H9 (cell line): ENCODE results near the gene PTPRN2. TPM values are rescaled to one million over a fixed set of nuclear protein-coding genes. Genes with fewer than 3 reads are reported as not detected.

Experiments used
- DNase-seq: peaks from one replicate; pipeline ENCODE4 v3.0.0-alpha.2; 2017
- H2AFZ ChIP-seq: one replicate; pipeline ENCODE4 v1.6.1; 2013; ENCODE audit warnings: mild to moderate bottlenecking, low read length, control low read depth, moderate library complexity
- H2AK5ac ChIP-seq: 2 replicates; pipeline ENCODE4 v1.6.1; 2013; ENCODE audit warnings: low read length, control low read depth, mixed read lengths; ENCODE audit not compliant: insufficient read length
- H2BK120ac ChIP-seq: one replicate; pipeline ENCODE4 v1.6.1; 2013; ENCODE audit warnings: low read depth, mild to moderate bottlenecking, low read length, control low read depth, inconsistent platforms; ENCODE audit not compliant: poor library complexity, severe bottlenecking
- H2BK12ac ChIP-seq: 2 replicates; pipeline ENCODE4 v1.6.1; 2013; ENCODE audit warnings: low read length, control low read depth, mixed read lengths, low read depth; ENCODE audit not compliant: insufficient read length
- H2BK15ac ChIP-seq: 2 replicates; pipeline ENCODE4 v1.6.1; 2013; ENCODE audit warnings: low read depth, low read length, control low read depth
- H2BK20ac ChIP-seq: one replicate; pipeline ENCODE4 v1.6.1; 2013; ENCODE audit warnings: low read depth, mild to moderate bottlenecking, low read length, control low read depth, inconsistent platforms; ENCODE audit not compliant: poor library complexity, severe bottlenecking
- H2BK5ac ChIP-seq: 2 replicates; pipeline ENCODE4 v1.6.1; 2013; ENCODE audit warnings: low read length, control low read depth, mixed read lengths; ENCODE audit not compliant: insufficient read length
- H3K14ac ChIP-seq: 2 replicates; pipeline ENCODE4 v1.6.1; 2013; ENCODE audit warnings: low read length, control low read depth; ENCODE audit not compliant: insufficient read depth
- H3K18ac ChIP-seq: 2 replicates; pipeline ENCODE4 v1.6.1; 2013; ENCODE audit warnings: low read depth, mild to moderate bottlenecking, mixed read lengths, low read length, control low read depth; ENCODE audit not compliant: insufficient read length
- H3K23ac ChIP-seq: 2 replicates; pipeline ENCODE4 v1.6.1; 2013; ENCODE audit warnings: low read length, control low read depth, mixed read lengths, low read depth; ENCODE audit not compliant: insufficient read length
- H3K23me2 ChIP-seq: 2 replicates; pipeline ENCODE4 v1.6.1; 2013; ENCODE audit warnings: low read depth, mild to moderate bottlenecking, mixed read lengths, low read length, control low read depth; ENCODE audit not compliant: insufficient read length, poor library complexity, severe bottlenecking
- H3K27ac ChIP-seq: 2 replicates; pipeline ENCODE4 v1.5.1; 2013; ENCODE audit warnings: low read length, control low read depth, mixed read lengths, low read depth; ENCODE audit not compliant: insufficient read length
- H3K27me3 ChIP-seq: 2 replicates; pipeline ENCODE4 v1.6.1; 2013; ENCODE audit warnings: low read length, control low read depth, inconsistent platforms; ENCODE audit not compliant: insufficient read depth
- H3K4ac ChIP-seq: 2 replicates; pipeline ENCODE4 v1.6.1; 2013; ENCODE audit warnings: low read depth, mild to moderate bottlenecking, control low read depth, inconsistent platforms, low read length, moderate library complexity
- H3K4me1 ChIP-seq: 2 replicates; pipeline ENCODE4 v1.6.1; 2013; ENCODE audit warnings: low read length, control low read depth, inconsistent platforms; ENCODE audit not compliant: insufficient read depth
- H3K4me2 ChIP-seq: 2 replicates; pipeline ENCODE4 v1.6.1; 2013; ENCODE audit warnings: low read length, control low read depth, mixed read lengths; ENCODE audit not compliant: insufficient read length, insufficient read depth
- H3K56ac ChIP-seq: 2 replicates; pipeline ENCODE4 v1.6.1; 2013; ENCODE audit warnings: low read depth, mild to moderate bottlenecking, mixed read lengths, low read length, control low read depth; ENCODE audit not compliant: insufficient read length
- H3K79me1 ChIP-seq: 2 replicates; pipeline ENCODE4 v1.6.1; 2013; ENCODE audit warnings: low read depth, mild to moderate bottlenecking, moderate library complexity, low read length, control low read depth, inconsistent platforms; ENCODE audit not compliant: insufficient read depth, poor library complexity, severe bottlenecking
- H3K79me2 ChIP-seq: 2 replicates; pipeline ENCODE4 v1.6.1; 2013; ENCODE audit warnings: low read length, control low read depth, inconsistent platforms; ENCODE audit not compliant: insufficient read depth
- H3K9ac ChIP-seq: 2 replicates; pipeline ENCODE4 v1.6.1; 2013; ENCODE audit warnings: low read length, control low read depth, mixed read lengths; ENCODE audit not compliant: insufficient read length; ENCODE audit errors: extremely low read depth
- H3K9me3 ChIP-seq: one replicate; pipeline ENCODE4 v1.6.1; 2013; ENCODE audit warnings: low read depth, low read length, inconsistent platforms; ENCODE audit not compliant: control insufficient read depth
- H3T11ph ChIP-seq: one replicate; pipeline ENCODE4 v1.6.1; 2013; ENCODE audit warnings: mild to moderate bottlenecking, low read length, control low read depth, inconsistent platforms
- H4K20me1 ChIP-seq: one replicate; pipeline ENCODE4 v1.6.1; 2013; ENCODE audit not compliant: control insufficient read depth, insufficient read length, insufficient read depth
- H4K5ac ChIP-seq: 2 replicates; pipeline ENCODE4 v1.6.1; 2013; ENCODE audit warnings: low read depth, mild to moderate bottlenecking, mixed read lengths, low read length, control low read depth; ENCODE audit not compliant: insufficient read length
- H4K8ac ChIP-seq: replicated peaks from 2 replicates; pipeline ENCODE4 v1.6.1; 2013; ENCODE audit warnings: low read length, control low read depth, mixed read lengths, low read depth; ENCODE audit not compliant: insufficient read length
- H4K91ac ChIP-seq: 2 replicates; pipeline ENCODE4 v1.6.1; 2013; ENCODE audit warnings: low read depth, mild to moderate bottlenecking, moderate library complexity, mixed read lengths, low read length, control low read depth; ENCODE audit not compliant: insufficient read length
- H3K27ac Mint-ChIP-seq, 3 experiments: 2 replicates in 2 of 3; 3 replicates in 1 of 3; pipeline ENCODE4 v1.8.0; 2020 to 2021; ENCODE audit warnings: mixed read lengths in 3 of 3, mild to moderate bottlenecking in 1 of 3, moderate library complexity in 1 of 3
- H3K27me3 Mint-ChIP-seq: 2 replicates; pipeline ENCODE4 v1.8.0; 2021; ENCODE audit warnings: low read depth, mild to moderate bottlenecking, moderate library complexity, mixed read lengths
- H3K36me3 Mint-ChIP-seq, 3 experiments: 2 replicates in 2 of 3; 3 replicates in 1 of 3; pipeline ENCODE4 v1.8.0; 2020 to 2021; ENCODE audit warnings: low read depth in 3 of 3, mixed read lengths in 3 of 3; ENCODE audit not compliant: insufficient read depth in 1 of 3
- H3K4me1 Mint-ChIP-seq, 2 experiments: 2 replicates each; pipeline ENCODE4 v1.8.0; 2020; ENCODE audit warnings: mixed read lengths in 2 of 2
- H3K4me3 Mint-ChIP-seq, 2 experiments: 2 replicates in 1 of 2; 3 replicates in 1 of 2; pipeline ENCODE4 v1.8.0; 2020 to 2021; ENCODE audit warnings: mild to moderate bottlenecking in 2 of 2, mixed read lengths in 2 of 2, moderate library complexity in 1 of 2
- H3K9me3 Mint-ChIP-seq, 2 experiments: 2 replicates in 1 of 2; 3 replicates in 1 of 2; pipeline ENCODE4 v1.8.0; 2020; ENCODE audit warnings: mild to moderate bottlenecking in 2 of 2, mixed read lengths in 2 of 2, moderate library complexity in 1 of 2
- WGBS: extraction: QIAGEN DNeasy Blood & Tissue Kit; methylation state at CpG from one replicate; pipeline ENCODE4 v1.1.7; 2013; ENCODE audit warnings: missing lambda C conversion rate, low lambda C conversion rate, mixed read lengths; ENCODE audit not compliant: insufficient read length; ENCODE audit errors: extremely low coverage; 5-methylcytosine and 5-hydroxymethylcytosine counted together
- total RNA-seq: library from RNA; stranded (reverse); gene quantifications from 2 replicates; pipeline ENCODE4 v1.2.1, GENCODE V29; 2021
- TF ChIP-seq, protein P1 (sequence below): fragments of 200-600 bp; sonication (generic); conservative IDR thresholded peaks from 3 replicates; pipeline ENCODE4 v1.8.0; 2021; ENCODE audit warnings: antibody characterized with exemption, mild to moderate bottlenecking

The PTPRN2 gene
- total RNA-seq, 1 experiment from 2014 or later = 5.2 TPM

DNA sequence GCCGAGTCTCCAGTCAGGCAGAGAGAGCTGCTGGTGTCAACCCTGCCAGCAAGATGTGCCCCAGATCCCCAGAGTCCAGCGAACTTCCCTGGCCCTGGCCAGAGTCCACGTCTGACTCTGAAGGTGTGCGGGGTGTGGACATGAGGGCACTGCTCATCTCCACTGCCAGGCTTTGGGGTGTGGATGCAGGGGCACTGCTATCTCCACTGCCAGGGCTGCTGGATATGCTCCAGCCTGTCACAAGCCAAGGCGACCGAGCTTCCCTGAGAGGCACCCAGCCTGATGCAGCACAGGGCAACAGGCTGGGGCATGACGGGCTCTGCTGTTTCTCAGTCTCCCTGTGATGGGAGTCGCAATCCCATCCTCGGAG lies 596.8 kb downstream of the PTPRN2 start:
- Histone ChIP-seq H3T11ph (no peak overlapping the region), H2AK5ac (no peak overlapping the region), H2BK15ac (no peak overlapping the region), H3K56ac (no peak overlapping the region), H3K27ac (no peak overlapping the region), H2BK12ac (no peak overlapping the region), H3K9ac (no peak overlapping the region), H2BK20ac (no peak overlapping the region), H4K8ac (no peak overlapping the region), H4K20me1 (no peaks in the 10 kb centered on the region), H4K91ac (no peak overlapping the region), H3K4ac (no peak overlapping the region), H3K4me1 (no peaks in the 10 kb centered on the region), H3K79me1 (no peaks in the 10 kb centered on the region), H3K27me3 (no peaks in the 10 kb centered on the region), H3K14ac (peak overlapping the region; percentile 39; the same call in 1 of the 2 replicates), H3K18ac (no peak overlapping the region), H3K79me2 (no peaks in the 10 kb centered on the region), H2AFZ (no peak overlapping the region), H3K23me2 (no peaks in the 10 kb centered on the region), H3K4me2 (no peak overlapping the region), H2BK120ac (no peak overlapping the region), H3K9me3 (no peaks in the 10 kb centered on the region), H2BK5ac (no peak overlapping the region), H3K23ac (no peak overlapping the region), H4K5ac (no peak overlapping the region)
- Mint-ChIP-seq H3K4me1 (peaks cover 6 to 22% of the 10 kb centered on the region in 2 experiments), H3K27ac (peak overlapping the region in 1 of 3 experiments; percentile 70; a peak in 1 of 7 replicates), H3K36me3 (peaks cover 0 to 2% (median 2%) of the 10 kb centered on the region in 3 experiments; a peak in 2 of 7 replicates), H3K9me3 (peaks cover 0 to 4% of the 10 kb centered on the region in 2 experiments; a peak in 1 of 5 replicates), H3K4me3 (no peak overlapping the region), H3K27me3 (no peaks in the 10 kb centered on the region; the same call in 1 of the 2 replicates)
- WGBS = no CpG with 5 or more reads among the region's 9 CpGs
- TF ChIP-seq, protein P1, sequence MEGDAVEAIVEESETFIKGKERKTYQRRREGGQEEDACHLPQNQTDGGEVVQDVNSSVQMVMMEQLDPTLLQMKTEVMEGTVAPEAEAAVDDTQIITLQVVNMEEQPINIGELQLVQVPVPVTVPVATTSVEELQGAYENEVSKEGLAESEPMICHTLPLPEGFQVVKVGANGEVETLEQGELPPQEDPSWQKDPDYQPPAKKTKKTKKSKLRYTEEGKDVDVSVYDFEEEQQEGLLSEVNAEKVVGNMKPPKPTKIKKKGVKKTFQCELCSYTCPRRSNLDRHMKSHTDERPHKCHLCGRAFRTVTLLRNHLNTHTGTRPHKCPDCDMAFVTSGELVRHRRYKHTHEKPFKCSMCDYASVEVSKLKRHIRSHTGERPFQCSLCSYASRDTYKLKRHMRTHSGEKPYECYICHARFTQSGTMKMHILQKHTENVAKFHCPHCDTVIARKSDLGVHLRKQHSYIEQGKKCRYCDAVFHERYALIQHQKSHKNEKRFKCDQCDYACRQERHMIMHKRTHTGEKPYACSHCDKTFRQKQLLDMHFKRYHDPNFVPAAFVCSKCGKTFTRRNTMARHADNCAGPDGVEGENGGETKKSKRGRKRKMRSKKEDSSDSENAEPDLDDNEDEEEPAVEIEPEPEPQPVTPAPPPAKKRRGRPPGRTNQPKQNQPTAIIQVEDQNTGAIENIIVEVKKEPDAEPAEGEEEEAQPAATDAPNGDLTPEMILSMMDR = no peak
- DNase-seq = no peak
